Tibial artery (tissue), 4 donors: ENCODE results near the gene MYLK.

Experiments
- DNase-seq, 2 donors: peaks; one replicate each; pipeline ENCODE4 v3.0.0-alpha.2; 2019
- H3K27ac ChIP-seq, 2 donors: fragments of 200-600 bp; sonication (generic) in 1 of 2; 1 replicate in 1 of 2; 2 replicates in 1 of 2; pipeline ENCODE4 v1.5.1; 2018 to 2019; ENCODE audit warnings: mild to moderate bottlenecking in 1 of 2
- H3K27me3 ChIP-seq, 2 donors: fragments of 200-600 bp; sonication (generic) in 1 of 2; one replicate each; pipeline versions ENCODE4 v1.5.1 to v1.6.0; 2016 to 2019
- H3K36me3 ChIP-seq, 3 donors: fragments of 200-600 bp; sonication (generic) in 2 of 3; one replicate each; pipeline ENCODE4 v1.5.1; 2016 to 2019; ENCODE audit warnings: mild to moderate bottlenecking in 2 of 3
- H3K4me1 ChIP-seq, 4 donors: fragments of 200-600 bp; sonication (generic) in 2 of 4; 1 replicate in 3 of 4; 2 replicates in 1 of 4; pipeline ENCODE4 v1.5.1; 2016 to 2019
- H3K4me3 ChIP-seq, 2 donors: fragments of 200-600 bp; sonication (generic) in 1 of 2; 1 replicate in 1 of 2; 2 replicates in 1 of 2; pipeline ENCODE4 v1.5.1; 2018 to 2019; ENCODE audit warnings: mild to moderate bottlenecking in 2 of 2
- H3K9me3 ChIP-seq, 3 donors: fragments of 200-600 bp; sonication (generic) in 1 of 3; one replicate each; pipeline ENCODE4 v1.5.1; 2016 to 2019
- CTCF ChIP-seq, 2 experiments: fragments of 200-600 bp in 1 of 2; fragments of 450-650 bp in 1 of 2; IDR thresholded peaks; one replicate each; pipeline ENCODE4 v1.5.1; 2017 to 2019; ENCODE audit warnings: antibody characterized with exemption in 2 of 2, mild to moderate bottlenecking in 1 of 2, moderate library complexity in 1 of 2
- intact Hi-C: fragments of 100-400 bp; cut with DNase I; formaldehyde crosslinking; loops from one replicate; pipeline ENCODE4 v1.15.0; 2023; ENCODE audit warnings: low total_unique reads

MYLK gene

GRCh38 chr3:123757281-123757940 is 126.7 kb downstream of the MYLK start:
- intact Hi-C loops = no loop called here
- DNase-seq = peak; percentile 69 to 75
- peak overlapping the region; percentile 12 to 21 for H3K27ac ChIP-seq

GRCh38 chr3:123755501-123755900 is 128.6 kb downstream of the MYLK start:
- no peak overlapping the region for H3K4me3 ChIP-seq
- intact Hi-C loops = no loop called here
- no peaks in the 10 kb centered on the region for H3K27me3 ChIP-seq
- no peaks in the 10 kb centered on the region for H3K9me3 ChIP-seq
- no peak for DNase-seq
- H3K36me3 ChIP-seq = no peaks in the 10 kb centered on the region
- peak overlapping the region; percentile 4 to 47 for H3K27ac ChIP-seq
- H3K4me1 ChIP-seq = peaks cover 0 to 87% (median 51%) of the 10 kb centered on the region in 4 donors
- TF ChIP-seq CTCF (IDR thresholded peaks at IDR 0.05) = no peak

More at GRCh38 chr3:123757281-123757940, 126.7 kb downstream of the MYLK start:
- no peaks in the 10 kb centered on the region for H3K36me3 ChIP-seq
- H3K4me3 ChIP-seq = no peak overlapping the region
- no peak for TF ChIP-seq CTCF (IDR thresholded peaks at IDR 0.05)
- peaks cover 0 to 68% (median 41%) of the 10 kb centered on the region in 4 donors for H3K4me1 ChIP-seq
- no peaks in the 10 kb centered on the region for H3K9me3 ChIP-seq
- H3K27me3 ChIP-seq = no peaks in the 10 kb centered on the region

- Histone ChIP-seq H3K36me3 (no peaks in the 10 kb centered on the region), H3K4me3 (no peak overlapping the region), H3K4me1 (peaks cover 0 to 91% (median 56%) of the 10 kb centered on the region in 4 donors), H3K9me3 (no peaks in the 10 kb centered on the region), H3K27ac (peak overlapping the region in 1 of 2 donors; percentile 47), H3K27me3 (no peaks in the 10 kb centered on the region)
- TF ChIP-seq CTCF (IDR thresholded peaks at IDR 0.05) = no peak
- no peak for DNase-seq
- intact Hi-C loops = no loop called here
Observed at GRCh38 chr3:123755085-123755484, 129.0 kb downstream of the MYLK start.

- no peak for TF ChIP-seq CTCF (IDR thresholded peaks at IDR 0.05)
- intact Hi-C loops = no loop called here
- H3K27me3 ChIP-seq = no peaks in the 10 kb centered on the region
- no peak for DNase-seq
- H3K27ac ChIP-seq = peak overlapping the region in 1 of 2 donors; percentile 6
- no peaks in the 10 kb centered on the region for H3K36me3 ChIP-seq
- no peak overlapping the region for H3K4me3 ChIP-seq
- no peaks in the 10 kb centered on the region for H3K9me3 ChIP-seq
- H3K4me1 ChIP-seq = peaks cover 0 to 88% (median 48%) of the 10 kb centered on the region in 4 donors
Observed at GRCh38 chr3:123753286-123753685, 130.8 kb downstream of the MYLK start.

- Histone ChIP-seq H3K4me1 (peaks cover 0 to 77% (median 37%) of the 10 kb centered on the region in 4 donors), H3K9me3 (no peaks in the 10 kb centered on the region), H3K4me3 (no peak overlapping the region), H3K27me3 (no peaks in the 10 kb centered on the region), H3K27ac (peak overlapping the region in 1 of 2 donors; percentile 6), H3K36me3 (no peaks in the 10 kb centered on the region)
- DNase-seq = no peak
- no peak for TF ChIP-seq CTCF (IDR thresholded peaks at IDR 0.05)
- intact Hi-C loops = no loop called here
Observed at GRCh38 chr3:123752228-123752627, 131.9 kb downstream of the MYLK start.
